ENCODE results near the gene GAGE12J.

The GAGE12J gene

GRCh38 chrX:49282647-49283011, 39.2 kb upstream of the GAGE12J start:
- no peak overlapping the region for H3K4me3 ChIP-seq (ENCODE audit: low read depth, low read length, poor library complexity, severe bottlenecking)
- no peaks in the 10 kb centered on the region; the same call in 1 of the 2 replicates for H3K36me3 ChIP-seq (ENCODE audit: insufficient read depth, low read length)
- no peak overlapping the region for H3K9ac ChIP-seq (ENCODE audit: low read length)
- no peak overlapping the region for H3K4me2 ChIP-seq (ENCODE audit: low read length)
- no peaks in the 10 kb centered on the region for H4K20me1 ChIP-seq (ENCODE audit: insufficient read depth, low read length)
- no peak overlapping the region for H3K27ac ChIP-seq (ENCODE audit: low read depth, low read length, poor library complexity, severe bottlenecking)
- no peaks in the 10 kb centered on the region for H3K9me2 ChIP-seq (ENCODE audit: low read depth, low read length)
- H2AFZ ChIP-seq (ENCODE audit: low read length), result no peak overlapping the region
- no peaks in the 10 kb centered on the region for H3K79me2 ChIP-seq (ENCODE audit: insufficient read depth, low read length)
- H3K9me3 ChIP-seq (ENCODE audit: low read length), result no peaks in the 10 kb centered on the region
- TF ChIP-seq CTCF (IDR thresholded peaks at IDR 0.05; ENCODE audit: low read length) (no peak), EZH2 (IDR thresholded peaks at IDR 0.05; ENCODE audit: borderline replicate concordance, low read length) (no peak)
- H3F3A ChIP-seq (ENCODE audit: insufficient read depth, low read length), result no peaks in the 10 kb centered on the region
- H3K4me1 ChIP-seq (ENCODE audit: insufficient read depth, low read length, severe bottlenecking), result no peaks in the 10 kb centered on the region
- H3K27me3 ChIP-seq (ENCODE audit: insufficient read depth, low read length), result no peaks in the 10 kb centered on the region

- Histone ChIP-seq H3K27me3 (ENCODE audit: insufficient read depth, low read length) (no peaks in the 10 kb centered on the region), H3K9me2 (ENCODE audit: low read depth, low read length) (no peaks in the 10 kb centered on the region), H3F3A (ENCODE audit: insufficient read depth, low read length) (no peaks in the 10 kb centered on the region), H3K4me3 (ENCODE audit: low read depth, low read length, poor library complexity, severe bottlenecking) (no peak overlapping the region), H2AFZ (ENCODE audit: low read length) (no peak overlapping the region), H3K4me2 (ENCODE audit: low read length) (no peak overlapping the region), H3K4me1 (ENCODE audit: insufficient read depth, low read length, severe bottlenecking) (no peaks in the 10 kb centered on the region), H4K20me1 (ENCODE audit: insufficient read depth, low read length) (no peaks in the 10 kb centered on the region), H3K9ac (ENCODE audit: low read length) (no peak overlapping the region), H3K9me3 (ENCODE audit: low read length) (no peaks in the 10 kb centered on the region), H3K36me3 (ENCODE audit: insufficient read depth, low read length) (no peaks in the 10 kb centered on the region; the same call in 1 of the 2 replicates), H3K27ac (ENCODE audit: low read depth, low read length, poor library complexity, severe bottlenecking) (no peak overlapping the region), H3K79me2 (ENCODE audit: insufficient read depth, low read length) (no peaks in the 10 kb centered on the region)
- TF ChIP-seq EZH2 (IDR thresholded peaks at IDR 0.05; ENCODE audit: borderline replicate concordance, low read length) (no peak), CTCF (IDR thresholded peaks at IDR 0.05; ENCODE audit: low read length) (no peak)
These were observed 37.6 kb upstream of the GAGE12J start for GRCh38 chrX:49284212-49284611.

GRCh38 chrX:49286136-49286535, 35.7 kb upstream of the GAGE12J start:
- Histone ChIP-seq H3K79me2 (ENCODE audit: insufficient read depth, low read length) (no peaks in the 10 kb centered on the region), H4K20me1 (ENCODE audit: insufficient read depth, low read length) (no peaks in the 10 kb centered on the region), H3F3A (ENCODE audit: insufficient read depth, low read length) (no peaks in the 10 kb centered on the region), H3K9ac (ENCODE audit: low read length) (no peak overlapping the region), H3K4me3 (ENCODE audit: low read depth, low read length, poor library complexity, severe bottlenecking) (no peak overlapping the region), H2AFZ (ENCODE audit: low read length) (no peak overlapping the region), H3K27me3 (ENCODE audit: insufficient read depth, low read length) (no peaks in the 10 kb centered on the region), H3K4me2 (ENCODE audit: low read length) (no peak overlapping the region), H3K4me1 (ENCODE audit: insufficient read depth, low read length, severe bottlenecking) (no peaks in the 10 kb centered on the region), H3K27ac (ENCODE audit: low read depth, low read length, poor library complexity, severe bottlenecking) (no peak overlapping the region), H3K9me3 (ENCODE audit: low read length) (no peaks in the 10 kb centered on the region), H3K36me3 (ENCODE audit: insufficient read depth, low read length) (no peaks in the 10 kb centered on the region; the same call in 1 of the 2 replicates), H3K9me2 (ENCODE audit: low read depth, low read length) (no peaks in the 10 kb centered on the region)
- TF ChIP-seq CTCF (IDR thresholded peaks at IDR 0.05; ENCODE audit: low read length), result no peak
- no peak for TF ChIP-seq EZH2 (IDR thresholded peaks at IDR 0.05; ENCODE audit: borderline replicate concordance, low read length)

All from OCI-LY1 (cell line).